Measurements from ENCODE around the gene PTP4A1.
"Not testable (repeated sequence)": the region's sequence is repeated elsewhere in the genome, so short reads cannot be mapped to it uniquely, and the experiment has no call there.

The PTP4A1 gene

GRCh38 chr6:63572044-63572746 lies at the start of gene PTP4A1, which contains the start of gene LOC128125822:
Gene PTP4A1, plus strand, starts transcription at chr6:63572480. Its CDS starts 4,401 bp downstream, at chr6:63576881.
Gene LOC128125822, plus strand, starts transcription at chr6:63572480.
- ATAC-seq, result peak; percentile 94
- no peak for TF ChIP-seq ISL1 (CRISPR knock-in tag; IDR thresholded peaks at IDR 0.05)
- TF ChIP-seq GLIS3 (CRISPR knock-in tag; IDR thresholded peaks at IDR 0.05), result no peak
- no peak for TF ChIP-seq BACH2 (CRISPR knock-in tag; IDR thresholded peaks at IDR 0.05; ENCODE audit: borderline replicate concordance)
- TF ChIP-seq SNAI2 (CRISPR knock-in tag; IDR thresholded peaks at IDR 0.05), result no peak
- no peak for TF ChIP-seq TOX (CRISPR knock-in tag; IDR thresholded peaks at IDR 0.05; ENCODE audit: borderline replicate concordance)
- TF ChIP-seq PATZ1 (CRISPR knock-in tag; IDR thresholded peaks at IDR 0.05; ENCODE audit: borderline replicate concordance), result no peak
- TF ChIP-seq OSR1 (CRISPR knock-in tag; IDR thresholded peaks at IDR 0.05), result no peak
- no peak; the same call in 1 of the 2 replicates for TF ChIP-seq ZC3H10 (CRISPR knock-in tag; IDR thresholded peaks at IDR 0.05)
- TF ChIP-seq ZNF70 (CRISPR knock-in tag; IDR thresholded peaks at IDR 0.05), result no peak
- TF ChIP-seq PPARA (CRISPR knock-in tag; IDR thresholded peaks at IDR 0.05; ENCODE audit: borderline replicate concordance), result no peak

- ATAC-seq, result not testable (repeated sequence)
Measured at GRCh38 chr6:63522911-63523287, 49.4 kb upstream of the PTP4A1 start.

- TF ChIP-seq RARB (CRISPR knock-in tag; IDR thresholded peaks at IDR 0.05) (no peak), PPARA (CRISPR knock-in tag; IDR thresholded peaks at IDR 0.05; ENCODE audit: borderline replicate concordance) (no peak), TOX (CRISPR knock-in tag; IDR thresholded peaks at IDR 0.05; ENCODE audit: borderline replicate concordance) (no peak)
- no peak for ATAC-seq
Measured at GRCh38 chr6:63523630-63524029, 48.6 kb upstream of the PTP4A1 start.

- TF ChIP-seq POU6F1 (CRISPR knock-in tag; IDR thresholded peaks at IDR 0.05; ENCODE audit: borderline replicate concordance, low read depth), result no peak
- no peak for TF ChIP-seq ZFP30 (CRISPR knock-in tag; IDR thresholded peaks at IDR 0.05)
- TF ChIP-seq CSRNP3 (CRISPR knock-in tag; IDR thresholded peaks at IDR 0.05), result no peak
- no peak for TF ChIP-seq ZNF70 (CRISPR knock-in tag; IDR thresholded peaks at IDR 0.05)
- no peak for TF ChIP-seq CREB5 (CRISPR knock-in tag; IDR thresholded peaks at IDR 0.05; ENCODE audit: low read depth)
- ATAC-seq, result no peak
Measured at GRCh38 chr6:63525186-63525878, 46.9 kb upstream of the PTP4A1 start.

- TF ChIP-seq ZNF70 (CRISPR knock-in tag; IDR thresholded peaks at IDR 0.05) (no peak), PPARA (CRISPR knock-in tag; IDR thresholded peaks at IDR 0.05; ENCODE audit: borderline replicate concordance) (no peak), CSDC2 (CRISPR knock-in tag; IDR thresholded peaks at IDR 0.05) (no peak), BACH2 (CRISPR knock-in tag; IDR thresholded peaks at IDR 0.05; ENCODE audit: borderline replicate concordance) (no peak), ESRRG (CRISPR knock-in tag; IDR thresholded peaks at IDR 0.05) (no peak), OSR1 (CRISPR knock-in tag; IDR thresholded peaks at IDR 0.05) (no peak), CSRNP3 (CRISPR knock-in tag; IDR thresholded peaks at IDR 0.05) (no peak), TCF4 (CRISPR knock-in tag; IDR thresholded peaks at IDR 0.05; ENCODE audit: borderline replicate concordance) (no peak), SNAI2 (CRISPR knock-in tag; IDR thresholded peaks at IDR 0.05) (no peak), GLIS3 (CRISPR knock-in tag; IDR thresholded peaks at IDR 0.05) (no peak), TSHZ2 (CRISPR knock-in tag; IDR thresholded peaks at IDR 0.05) (no peak), ZC3H10 (CRISPR knock-in tag; IDR thresholded peaks at IDR 0.05) (no peak)
- no peak for ATAC-seq
Measured at GRCh38 chr6:63526931-63527330, 45.3 kb upstream of the PTP4A1 start.

Data from SK-N-SH treated with all-trans-retinoic acid at 6 μM for 48 hours (cell line).